Caco-2 (cell line): ENCODE data around the gene SOCS4. TPM values are rescaled to one million over a fixed set of nuclear protein-coding genes. Genes with fewer than 3 reads are reported as not detected.

Experiments
- BruUV-seq: library from RNA; stranded (reverse); fragments of 400-500 nt; replicated peaks from 2 replicates; lab custom pipeline; 2021; lab: Mats Ljungman, UMichigan
- CTCF ChIA-PET: fragments of 300-600 bp; sonication (Branson Sonifier 250); formaldehyde crosslinking; loops from one replicate; lab custom pipeline; 2022; ENCODE audit warnings: antibody characterized with exemption; lab: Charles Lee
- POLR2A ChIA-PET: fragments of 300-600 bp; sonication (Branson Sonifier 250); formaldehyde crosslinking; loops from one replicate; lab custom pipeline; 2022; ENCODE audit warnings: antibody characterized with exemption; lab: Charles Lee
- DNase-seq, 2 experiments: peaks; one replicate each; pipeline versions ENCODE4 v3.0.0 to v3.0.0-alpha.2; 2020 to 2022
- H3K27me3 ChIP-seq: replicated peaks from 2 replicates; pipeline ENCODE4 v1.6.0; 2011; ENCODE audit warnings: low read length; ENCODE audit not compliant: control insufficient read depth, insufficient read depth
- H3K36me3 ChIP-seq: 2 replicates; pipeline ENCODE4 v1.5.1; 2011; ENCODE audit warnings: low read length; ENCODE audit not compliant: control insufficient read depth, insufficient read depth
- H3K4me1 ChIP-seq: fragments of 250-450 bp; sonication (Bioruptor Pico); 2 replicates; pipeline ENCODE4 v1.5.1; 2020; ENCODE audit warnings: mild to moderate bottlenecking
- H3K4me3 ChIP-seq: 2 replicates; pipeline ENCODE4 v1.5.1; 2011; ENCODE audit warnings: low read depth, mild to moderate bottlenecking, control low read depth, low read length
- H3K9me3 ChIP-seq: fragments of 250-450 bp; sonication (Bioruptor Pico); 2 replicates; pipeline ENCODE4 v1.5.1; 2020; ENCODE audit warnings: mild to moderate bottlenecking, moderate library complexity
- H3K27ac Mint-ChIP-seq: one replicate; pipeline ENCODE4 v1.8.0; 2022; ENCODE audit warnings: mixed read lengths; ENCODE audit not compliant: unreplicated experiment
- H3K27me3 Mint-ChIP-seq: one replicate; pipeline ENCODE4 v1.8.0; 2022; ENCODE audit warnings: mixed read lengths; ENCODE audit not compliant: insufficient read depth, unreplicated experiment
- H3K36me3 Mint-ChIP-seq: one replicate; pipeline ENCODE4 v1.8.0; 2022; ENCODE audit warnings: mild to moderate bottlenecking, mixed read lengths; ENCODE audit not compliant: insufficient read depth, unreplicated experiment
- H3K4me1 Mint-ChIP-seq: one replicate; pipeline ENCODE4 v1.8.0; 2022; ENCODE audit warnings: low read depth, mixed read lengths; ENCODE audit not compliant: unreplicated experiment
- H3K4me3 Mint-ChIP-seq: one replicate; pipeline ENCODE4 v1.8.0; 2022; ENCODE audit warnings: mild to moderate bottlenecking, moderate library complexity, mixed read lengths; ENCODE audit not compliant: unreplicated experiment
- H3K9me3 Mint-ChIP-seq: one replicate; pipeline ENCODE4 v1.8.0; 2022; ENCODE audit warnings: mixed read lengths; ENCODE audit not compliant: unreplicated experiment
- intact Hi-C: fragments of 100-400 bp; cut with micrococcal nuclease; formaldehyde crosslinking; loops from one replicate; pipeline ENCODE4 v1.10.0; 2022; ENCODE audit not compliant: unreplicated experiment
- total RNA-seq: library from RNA; stranded (reverse); gene quantifications from 2 replicates; pipeline ENCODE4 v1.2.3, GENCODE V29; 2022
- TF ChIP-seq, protein P1 (sequence below), 2 experiments: fragments of 200-600 bp in 1 of 2; IDR thresholded peaks; 1 replicate in 1 of 2; 2 replicates in 1 of 2; pipeline versions ENCODE4 v1.5.1 to v1.8.0; 2011 to 2022; ENCODE audit warnings: antibody characterized with exemption in 1 of 2, control low read depth in 1 of 2, inconsistent platforms in 1 of 2, low read depth in 1 of 2, low read length in 1 of 2, mild to moderate bottlenecking in 1 of 2, moderate library complexity in 1 of 2; ENCODE audit not compliant: insufficient read depth in 1 of 2, severe bottlenecking in 1 of 2, unreplicated experiment in 1 of 2

Gene SOCS4
- total RNA-seq, 1 experiment from 2014 or later = 24.8 TPM

DNA sequence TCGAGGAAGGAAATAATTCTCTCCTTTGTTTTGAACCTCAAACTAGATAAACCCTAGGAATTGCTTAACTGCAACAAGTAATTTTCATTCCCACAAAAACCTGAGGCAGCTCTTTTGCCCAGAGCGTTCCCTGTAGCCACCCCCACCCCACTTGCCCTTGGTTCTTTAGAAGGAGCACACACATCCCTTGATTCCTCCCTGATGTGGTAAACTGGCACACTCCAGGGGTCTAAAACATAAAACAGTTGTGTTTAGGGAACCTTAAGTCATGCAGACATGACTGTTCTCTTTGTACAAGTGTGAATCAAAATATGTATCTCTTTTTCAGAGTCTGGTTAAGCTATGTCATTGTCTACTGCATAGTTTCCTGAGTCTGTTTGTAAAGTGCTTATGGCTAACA lies 38.4 kb downstream of the SOCS4 start:
- no TSS peak for BruUV-seq
- ChIA-PET POLR2A (no interaction called here), CTCF (interaction anchor here (1.7 kb wide), 1 partner anchor 12 kb away, joined by 5 read pairs; no protein-coding TSS in a partner anchor)

DNA sequence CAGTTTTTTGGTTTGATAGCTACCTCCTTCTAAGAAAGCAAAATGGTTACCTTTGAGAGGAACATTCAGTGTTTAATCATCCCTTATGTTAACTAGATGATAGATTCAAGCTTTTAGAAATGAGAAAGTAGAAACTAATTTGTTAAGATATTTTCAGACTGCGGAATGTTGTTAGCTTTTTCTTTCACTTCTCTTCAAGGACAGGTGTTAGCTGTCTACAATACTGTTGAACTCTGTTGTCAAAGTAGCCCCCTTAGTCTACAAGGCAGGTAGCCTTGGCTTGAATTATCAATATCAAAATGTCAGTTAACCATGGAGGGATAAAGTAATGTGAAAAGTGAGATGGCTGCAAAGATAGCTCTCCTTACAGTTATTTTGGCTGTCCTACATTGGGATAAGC lies 39.2 kb downstream of the SOCS4 start:
- Histone ChIP-seq H3K27me3 (no peaks in the 10 kb centered on the region), H3K4me1 (0 out of 2 replicates have a peak, but pooled peaks cover 8% of the 10 kb centered on the region), H3K36me3 (no peaks in the 10 kb centered on the region), H3K4me3 (no peak overlapping the region), H3K9me3 (no peaks in the 10 kb centered on the region)
- DNase-seq = no peak
- TF ChIP-seq, protein P1, sequence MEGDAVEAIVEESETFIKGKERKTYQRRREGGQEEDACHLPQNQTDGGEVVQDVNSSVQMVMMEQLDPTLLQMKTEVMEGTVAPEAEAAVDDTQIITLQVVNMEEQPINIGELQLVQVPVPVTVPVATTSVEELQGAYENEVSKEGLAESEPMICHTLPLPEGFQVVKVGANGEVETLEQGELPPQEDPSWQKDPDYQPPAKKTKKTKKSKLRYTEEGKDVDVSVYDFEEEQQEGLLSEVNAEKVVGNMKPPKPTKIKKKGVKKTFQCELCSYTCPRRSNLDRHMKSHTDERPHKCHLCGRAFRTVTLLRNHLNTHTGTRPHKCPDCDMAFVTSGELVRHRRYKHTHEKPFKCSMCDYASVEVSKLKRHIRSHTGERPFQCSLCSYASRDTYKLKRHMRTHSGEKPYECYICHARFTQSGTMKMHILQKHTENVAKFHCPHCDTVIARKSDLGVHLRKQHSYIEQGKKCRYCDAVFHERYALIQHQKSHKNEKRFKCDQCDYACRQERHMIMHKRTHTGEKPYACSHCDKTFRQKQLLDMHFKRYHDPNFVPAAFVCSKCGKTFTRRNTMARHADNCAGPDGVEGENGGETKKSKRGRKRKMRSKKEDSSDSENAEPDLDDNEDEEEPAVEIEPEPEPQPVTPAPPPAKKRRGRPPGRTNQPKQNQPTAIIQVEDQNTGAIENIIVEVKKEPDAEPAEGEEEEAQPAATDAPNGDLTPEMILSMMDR (IDR thresholded peaks at IDR 0.05; ENCODE audit: insufficient read depth in 1 of 2, low read depth in 1 of 2, low read length in 1 of 2, severe bottlenecking in 1 of 2, unreplicated experiment in 1 of 2) = no peak
- Mint-ChIP-seq H3K27ac (no peak overlapping the region), H3K9me3 (no peaks in the 10 kb centered on the region), H3K36me3 (peaks cover 73% of the 10 kb centered on the region), H3K4me1 (no peaks in the 10 kb centered on the region), H3K4me3 (no peak overlapping the region), H3K27me3 (no peaks in the 10 kb centered on the region)
- POLR2A ChIA-PET = no interaction called here
- intact Hi-C loops = no loop called here
- CTCF ChIA-PET = interaction anchor here (1.7 kb wide), 1 partner anchor 11 kb away, joined by 5 read pairs; no protein-coding TSS in a partner anchor
- BruUV-seq = no TSS peak

More for the DNA sequence above, 38.4 kb downstream of the SOCS4 start:
- Histone ChIP-seq H3K4me1 (no peaks in the 10 kb centered on the region), H3K36me3 (no peaks in the 10 kb centered on the region), H3K9me3 (no peaks in the 10 kb centered on the region), H3K27me3 (no peaks in the 10 kb centered on the region), H3K4me3 (no peak overlapping the region)
- Mint-ChIP-seq H3K27ac (no peak overlapping the region), H3K4me1 (no peaks in the 10 kb centered on the region), H3K27me3 (no peaks in the 10 kb centered on the region), H3K36me3 (peaks cover 81% of the 10 kb centered on the region), H3K9me3 (no peaks in the 10 kb centered on the region), H3K4me3 (no peak overlapping the region)
- intact Hi-C loops = no loop called here
- DNase-seq = no peak
- TF ChIP-seq, protein P1 (IDR thresholded peaks at IDR 0.05; ENCODE audit: insufficient read depth in 1 of 2, low read depth in 1 of 2, low read length in 1 of 2, severe bottlenecking in 1 of 2, unreplicated experiment in 1 of 2) = no peak

DNA sequence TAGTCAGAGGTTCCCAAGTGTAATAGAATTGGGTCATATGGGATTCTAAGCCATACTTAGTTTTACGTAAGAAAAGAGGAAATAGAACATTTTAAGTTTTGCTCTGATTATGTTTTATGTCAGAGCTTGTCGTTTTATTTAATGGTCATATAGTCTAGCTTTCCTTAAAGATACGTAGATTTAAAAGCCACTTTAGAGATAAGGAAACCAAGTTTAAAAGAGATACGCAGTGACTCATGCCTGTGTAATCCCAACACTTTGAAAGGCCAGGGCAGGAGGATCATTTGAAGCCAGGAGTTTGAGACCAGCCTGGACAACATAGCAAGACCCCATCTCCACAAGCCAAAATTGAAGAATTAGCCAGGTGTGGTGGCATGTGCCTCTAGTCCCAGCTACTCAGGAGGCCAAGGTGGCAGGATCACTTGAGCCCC lies 44.0 kb downstream of the SOCS4 start:
- ChIA-PET CTCF (interaction anchor here (1.0 kb wide), 1 partner anchor 20 kb away, joined by 6 read pairs; the partner anchor contains the start of gene MAPK1IP1L), POLR2A (interaction anchor here (0.9 kb wide), 1 partner anchor 13 kb away, joined by 3 read pairs; no protein-coding TSS in a partner anchor)
- Histone ChIP-seq H3K4me3 (no peak overlapping the region), H3K9me3 (no peaks in the 10 kb centered on the region), H3K4me1 (0 out of 2 replicates have a peak, but pooled peaks cover 9% of the 10 kb centered on the region), H3K27me3 (no peaks in the 10 kb centered on the region), H3K36me3 (no peaks in the 10 kb centered on the region)
- no peak overlapping the region for H3K27ac Mint-ChIP-seq
- peaks cover 10% of the 10 kb centered on the region for H3K4me1 Mint-ChIP-seq
- no peaks in the 10 kb centered on the region for H3K27me3 Mint-ChIP-seq
- TF ChIP-seq, protein P1 (IDR thresholded peaks at IDR 0.05; ENCODE audit: insufficient read depth in 1 of 2, low read depth in 1 of 2, low read length in 1 of 2, severe bottlenecking in 1 of 2, unreplicated experiment in 1 of 2) = no peak
- no TSS peak for BruUV-seq
- intact Hi-C loops = no loop called here
- no peak for DNase-seq
- H3K9me3 Mint-ChIP-seq = no peaks in the 10 kb centered on the region
- no peak overlapping the region for H3K4me3 Mint-ChIP-seq
- peaks cover 40% of the 10 kb centered on the region for H3K36me3 Mint-ChIP-seq
